Measurements from ENCODE around the gene AGO3. TPM values are rescaled to one million over a fixed set of nuclear protein-coding genes. Genes with fewer than 3 reads are reported as not detected.

AGO3 gene
- total and polyA plus RNA-seq, 2 donors (not counting 3 experiments of a cell fraction or from before 2014, with no cell fraction given) = 10.4 to 21.1 TPM

DNA sequence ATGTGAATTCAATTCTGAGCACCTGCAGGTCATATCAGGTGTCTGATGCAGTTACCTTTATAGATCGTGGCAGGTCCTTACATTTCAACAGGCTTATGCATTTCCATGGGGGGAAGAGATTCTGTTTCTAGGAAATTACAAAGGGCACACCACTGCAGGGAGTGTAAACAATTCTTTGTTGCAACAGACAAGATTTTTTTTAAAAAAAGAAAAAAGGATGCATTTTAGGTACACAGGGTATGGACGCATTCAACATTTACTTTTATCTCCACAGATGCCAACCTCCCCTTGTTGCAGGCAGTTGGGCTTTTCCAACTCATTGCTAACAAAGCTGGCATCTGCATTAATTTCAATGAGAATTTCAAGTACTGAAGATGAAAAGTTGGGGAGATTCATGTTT lies 139.4 kb downstream of the AGO3 start:
- FAIRE-seq = no peak
- intact Hi-C loops (cut with micrococcal nuclease) = no loop called here
- TF ChIP-seq EZH2 (IDR thresholded peaks at IDR 0.05; ENCODE audit: borderline replicate concordance, low read depth, low read length, severe bottlenecking) (no peak), FOS (IDR thresholded peaks at IDR 0.05; ENCODE audit: borderline replicate concordance, insufficient read depth, low read length) (no peak), POLR2AphosphoS5 (IDR thresholded peaks at IDR 0.05; ENCODE audit: insufficient read depth, low read depth, low read length) (no peak), JUN (IDR thresholded peaks at IDR 0.05; ENCODE audit: borderline replicate concordance, insufficient read depth, insufficient read length, low read depth) (no peak), GATA2 (IDR thresholded peaks at IDR 0.05; ENCODE audit: insufficient read depth, insufficient read length, low read depth, low read length) (no peak)
- TF ChIP-seq, protein P1, sequence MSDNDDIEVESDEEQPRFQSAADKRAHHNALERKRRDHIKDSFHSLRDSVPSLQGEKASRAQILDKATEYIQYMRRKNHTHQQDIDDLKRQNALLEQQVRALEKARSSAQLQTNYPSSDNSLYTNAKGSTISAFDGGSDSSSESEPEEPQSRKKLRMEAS (IDR thresholded peaks at IDR 0.05; ENCODE audit: insufficient read depth, insufficient read length) = no peak
- TF ChIP-seq, protein P2, sequence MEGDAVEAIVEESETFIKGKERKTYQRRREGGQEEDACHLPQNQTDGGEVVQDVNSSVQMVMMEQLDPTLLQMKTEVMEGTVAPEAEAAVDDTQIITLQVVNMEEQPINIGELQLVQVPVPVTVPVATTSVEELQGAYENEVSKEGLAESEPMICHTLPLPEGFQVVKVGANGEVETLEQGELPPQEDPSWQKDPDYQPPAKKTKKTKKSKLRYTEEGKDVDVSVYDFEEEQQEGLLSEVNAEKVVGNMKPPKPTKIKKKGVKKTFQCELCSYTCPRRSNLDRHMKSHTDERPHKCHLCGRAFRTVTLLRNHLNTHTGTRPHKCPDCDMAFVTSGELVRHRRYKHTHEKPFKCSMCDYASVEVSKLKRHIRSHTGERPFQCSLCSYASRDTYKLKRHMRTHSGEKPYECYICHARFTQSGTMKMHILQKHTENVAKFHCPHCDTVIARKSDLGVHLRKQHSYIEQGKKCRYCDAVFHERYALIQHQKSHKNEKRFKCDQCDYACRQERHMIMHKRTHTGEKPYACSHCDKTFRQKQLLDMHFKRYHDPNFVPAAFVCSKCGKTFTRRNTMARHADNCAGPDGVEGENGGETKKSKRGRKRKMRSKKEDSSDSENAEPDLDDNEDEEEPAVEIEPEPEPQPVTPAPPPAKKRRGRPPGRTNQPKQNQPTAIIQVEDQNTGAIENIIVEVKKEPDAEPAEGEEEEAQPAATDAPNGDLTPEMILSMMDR (IDR thresholded peaks at IDR 0.05; ENCODE audit: extremely low read depth in 1 of 2, insufficient read depth in 1 of 2, low read depth in 1 of 2, low read length in 2 of 2) = no peak

More for the DNA sequence above, 139.4 kb downstream of the AGO3 start:
- dilution Hi-C loops (cut with MboI; ENCODE audit: extremely low pct_ligation_motif_present, low sequenced_read_pairs) = no loop called here
- H3K79me2 ChIP-seq (ENCODE audit: control insufficient read depth, insufficient read depth, low read length) = no peaks in the 10 kb centered on the region
- H3K9ac ChIP-seq (replicated peaks; ENCODE audit: extremely low read depth, insufficient read depth, low read length) = no peak overlapping the region
- CTCF ChIA-PET = no interaction called here
- no peaks in the 10 kb centered on the region for H3K36me3 ChIP-seq (ENCODE audit: control insufficient read depth in 2 of 2, extremely low read depth in 1 of 2, insufficient read depth in 2 of 2, low read length in 2 of 2)
- no TSS peak for BruUV-seq (replicated peaks)
- no peaks in the 10 kb centered on the region for H4K20me1 ChIP-seq (replicated peaks; ENCODE audit: control insufficient read depth, extremely low read depth, insufficient read depth, low read length)
- H3K4me3 ChIP-seq (replicated peaks in 1 of 3; ENCODE audit: insufficient read depth in 1 of 3, low read depth in 1 of 3, low read length in 3 of 3) = no peak overlapping the region
- no peak overlapping the region for H3K27ac ChIP-seq (ENCODE audit: insufficient read depth, low read depth, low read length)
- no peak overlapping the region for H2AFZ ChIP-seq (ENCODE audit: low read depth, low read length)
- no peak for DNase-seq (ENCODE audit: low read depth, low spot score)
- POLR2A ChIA-PET = no interaction called here
- H3K27me3 ChIP-seq (ENCODE audit: control insufficient read depth in 2 of 2, insufficient read depth in 2 of 2, low read length in 2 of 2) = no peaks in the 10 kb centered on the region
- H3K9me1 ChIP-seq (replicated peaks; ENCODE audit: control insufficient read depth, extremely low read depth, insufficient read depth, low read length) = no peaks in the 10 kb centered on the region
- H3K9me3 ChIP-seq (replicated peaks; ENCODE audit: control insufficient read depth, insufficient read depth, low read length) = no peaks in the 10 kb centered on the region
- H3K4me2 ChIP-seq (ENCODE audit: insufficient read depth, low read length) = no peak overlapping the region
- no peaks in the 10 kb centered on the region for H3K4me1 ChIP-seq (ENCODE audit: control insufficient read depth, extremely low read depth, insufficient read depth, low read length)

All from endothelial cell of umbilical vein (primary cell).